HG03575 (cell line): ENCODE results near the gene RAB30.

ENCODE experiments used
- ATAC-seq: cut with Tn5 transposase; IDR thresholded peaks from one replicate; pipeline ENCODE4 v1.9.1; 2021; ENCODE audit not compliant: unreplicated experiment, insufficient number of reproducible peaks, low FRiP score; ENCODE audit errors: extremely low read depth

RAB30 gene

GRCh38 chr11:82930229-82930628 lies 141.5 kb downstream of the RAB30 start:
- no peak for ATAC-seq

- ATAC-seq, result no peak
Observed at GRCh38 chr11:82929121-82929520, 142.6 kb downstream of the RAB30 start.

GRCh38 chr11:82927264-82927880 lies 144.3 kb downstream of the RAB30 start:
- no peak for ATAC-seq

- no peak for ATAC-seq
Observed at GRCh38 chr11:82924522-82925224, 147.0 kb downstream of the RAB30 start.
